HEK293 (cell line): ENCODE measurements around the gene KCNAB1.

ENCODE experiments used
- CTCF ChIA-PET: fragments of 350-600 bp; formaldehyde crosslinking; extraction: SDS; loops from one replicate; lab custom pipeline; 2021; ENCODE audit warnings: antibody characterized with exemption; lab: Yijun Ruan, JAX
- POLR2A ChIA-PET: fragments of 300-600 bp; formaldehyde crosslinking; extraction: SDS; loops from one replicate; lab custom pipeline; 2020; ENCODE audit warnings: antibody characterized with exemption, inconsistent platforms; lab: Yijun Ruan, JAX
- H3K27ac ChIP-seq: fragments of 200-500 bp; sonication (Bioruptor generic); 2 replicates; pipeline ENCODE4 v1.5.1; 2014; ENCODE audit warnings: low read depth, low read length, control low read depth, inconsistent platforms; ENCODE audit errors: extremely low read depth
- H3K36me3 ChIP-seq, 2 experiments: fragments of 200-500 bp in 1 of 2; sonication (Bioruptor generic) in 1 of 2; 1 replicate in 1 of 2; 2 replicates in 1 of 2; pipeline ENCODE4 v1.5.1; 2014 to 2017; ENCODE audit warnings: inconsistent platforms in 2 of 2, low read length in 2 of 2; ENCODE audit not compliant: control insufficient read depth in 2 of 2, insufficient read depth in 1 of 2
- H3K4me1 ChIP-seq: fragments of 200-500 bp; sonication (Bioruptor generic); 2 replicates; pipeline ENCODE4 v1.5.1; 2014; ENCODE audit warnings: mild to moderate bottlenecking, low read length, inconsistent platforms; ENCODE audit not compliant: control insufficient read depth, insufficient read depth
- H3K4me3 ChIP-seq: 2 replicates; pipeline ENCODE4 v1.5.1; 2011; ENCODE audit warnings: low read depth, mild to moderate bottlenecking, control low read depth, low read length, moderate library complexity
- H3K9me3 ChIP-seq: fragments of 200-500 bp; sonication (Bioruptor generic); 2 replicates; pipeline ENCODE4 v1.5.1; 2014; ENCODE audit warnings: low read depth, low read length, inconsistent platforms; ENCODE audit not compliant: control insufficient read depth, insufficient read depth
- ELK4 ChIP-seq: IDR thresholded peaks from 2 replicates; pipeline ENCODE4 v1.6.1; 2011; ENCODE audit warnings: mild to moderate bottlenecking, low read depth, low read length, borderline replicate concordance
- FEZF1 ChIP-seq: fragments of 450-650 bp; formaldehyde crosslinking; IDR thresholded peaks from 2 replicates; pipeline ENCODE4 v1.5.1; 2016; ENCODE audit warnings: missing biosample characterization, missing genetic modification characterization
- ZNF362 ChIP-seq: fragments of 450-650 bp; formaldehyde crosslinking; IDR thresholded peaks from 2 replicates; pipeline ENCODE4 v1.5.1; 2016; ENCODE audit warnings: missing biosample characterization, missing genetic modification characterization
- ZNF529 ChIP-seq: fragments of 450-650 bp; formaldehyde crosslinking; IDR thresholded peaks from 2 replicates; pipeline ENCODE4 v1.5.1; 2017; ENCODE audit warnings: missing genetic modification characterization, missing biosample characterization; ENCODE audit not compliant: insufficient replicate concordance
- ZNF600 ChIP-seq: fragments of 450-650 bp; formaldehyde crosslinking; IDR thresholded peaks from 2 replicates; pipeline ENCODE4 v1.5.1; 2016; ENCODE audit warnings: missing biosample characterization, missing genetic modification characterization
- ZNF747 ChIP-seq: fragments of 450-650 bp; formaldehyde crosslinking; IDR thresholded peaks from 2 replicates; pipeline ENCODE4 v1.5.1; 2016; ENCODE audit warnings: missing biosample characterization, missing genetic modification characterization
- ZNF76 ChIP-seq: fragments of 450-650 bp; formaldehyde crosslinking; IDR thresholded peaks from 2 replicates; pipeline ENCODE4; 2016; ENCODE audit warnings: low read depth, missing biosample characterization, missing genetic modification characterization, borderline replicate concordance
- ZNF843 ChIP-seq: fragments of 450-650 bp; formaldehyde crosslinking; IDR thresholded peaks from 2 replicates; pipeline ENCODE4 v1.5.1; 2016; ENCODE audit warnings: missing biosample characterization, missing genetic modification characterization
- ZSCAN16 ChIP-seq: fragments of 450-650 bp; formaldehyde crosslinking; IDR thresholded peaks from 2 replicates; pipeline ENCODE4 v1.5.1; 2016; ENCODE audit warnings: missing biosample characterization, missing genetic modification characterization
- TF ChIP-seq, protein P1 (sequence below): fragments of 450-650 bp; IDR thresholded peaks from 2 replicates; pipeline ENCODE4 v1.5.1; 2018; ENCODE audit warnings: missing biosample characterization, missing genetic modification characterization
- TF ChIP-seq, protein P2 (sequence below): fragments of 450-650 bp; formaldehyde crosslinking; IDR thresholded peaks from 2 replicates; pipeline ENCODE4 v1.5.1; 2016; ENCODE audit warnings: missing biosample characterization, missing genetic modification characterization
- TF ChIP-seq, protein P3 (sequence below): fragments of 450-650 bp; formaldehyde crosslinking; IDR thresholded peaks from 2 replicates; pipeline ENCODE4 v1.5.1; 2016; ENCODE audit warnings: missing biosample characterization, missing genetic modification characterization
- TF ChIP-seq, protein P4 (sequence below): fragments of 450-650 bp; formaldehyde crosslinking; IDR thresholded peaks from 2 replicates; pipeline ENCODE4; 2016; ENCODE audit warnings: missing biosample characterization, missing genetic modification characterization

Gene KCNAB1

GRCh38 chr3:156216216-156216615, 95.8 kb downstream of the KCNAB1 start:
- POLR2A ChIA-PET: no interaction called here
- H3K36me3 ChIP-seq: no peaks in the 10 kb centered on the region
- H3K9me3 ChIP-seq: no peaks in the 10 kb centered on the region
- CTCF ChIA-PET: no interaction called here
- no peaks in the 10 kb centered on the region for H3K4me1 ChIP-seq
- TF ChIP-seq, protein P1, sequence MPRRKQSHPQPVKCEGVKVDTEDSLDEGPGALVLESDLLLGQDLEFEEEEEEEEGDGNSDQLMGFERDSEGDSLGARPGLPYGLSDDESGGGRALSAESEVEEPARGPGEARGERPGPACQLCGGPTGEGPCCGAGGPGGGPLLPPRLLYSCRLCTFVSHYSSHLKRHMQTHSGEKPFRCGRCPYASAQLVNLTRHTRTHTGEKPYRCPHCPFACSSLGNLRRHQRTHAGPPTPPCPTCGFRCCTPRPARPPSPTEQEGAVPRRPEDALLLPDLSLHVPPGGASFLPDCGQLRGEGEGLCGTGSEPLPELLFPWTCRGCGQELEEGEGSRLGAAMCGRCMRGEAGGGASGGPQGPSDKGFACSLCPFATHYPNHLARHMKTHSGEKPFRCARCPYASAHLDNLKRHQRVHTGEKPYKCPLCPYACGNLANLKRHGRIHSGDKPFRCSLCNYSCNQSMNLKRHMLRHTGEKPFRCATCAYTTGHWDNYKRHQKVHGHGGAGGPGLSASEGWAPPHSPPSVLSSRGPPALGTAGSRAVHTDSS (tag by site-specific recombination): no peak
- no peak for TF ChIP-seq ZNF747 (tag by site-specific recombination)
- TF ChIP-seq, protein P2, sequence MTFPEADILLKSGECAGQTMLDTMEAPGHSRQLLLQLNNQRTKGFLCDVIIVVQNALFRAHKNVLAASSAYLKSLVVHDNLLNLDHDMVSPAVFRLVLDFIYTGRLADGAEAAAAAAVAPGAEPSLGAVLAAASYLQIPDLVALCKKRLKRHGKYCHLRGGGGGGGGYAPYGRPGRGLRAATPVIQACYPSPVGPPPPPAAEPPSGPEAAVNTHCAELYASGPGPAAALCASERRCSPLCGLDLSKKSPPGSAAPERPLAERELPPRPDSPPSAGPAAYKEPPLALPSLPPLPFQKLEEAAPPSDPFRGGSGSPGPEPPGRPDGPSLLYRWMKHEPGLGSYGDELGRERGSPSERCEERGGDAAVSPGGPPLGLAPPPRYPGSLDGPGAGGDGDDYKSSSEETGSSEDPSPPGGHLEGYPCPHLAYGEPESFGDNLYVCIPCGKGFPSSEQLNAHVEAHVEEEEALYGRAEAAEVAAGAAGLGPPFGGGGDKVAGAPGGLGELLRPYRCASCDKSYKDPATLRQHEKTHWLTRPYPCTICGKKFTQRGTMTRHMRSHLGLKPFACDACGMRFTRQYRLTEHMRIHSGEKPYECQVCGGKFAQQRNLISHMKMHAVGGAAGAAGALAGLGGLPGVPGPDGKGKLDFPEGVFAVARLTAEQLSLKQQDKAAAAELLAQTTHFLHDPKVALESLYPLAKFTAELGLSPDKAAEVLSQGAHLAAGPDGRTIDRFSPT (tag by site-specific recombination): no peak
- no peak for TF ChIP-seq ZNF529 (tag by site-specific recombination)
- TF ChIP-seq FEZF1: no peak
- no peak for TF ChIP-seq ZNF600
- TF ChIP-seq ZNF843 (tag by site-specific recombination): no peak
- TF ChIP-seq, all 188 proteins: peak for 0
- Histone ChIP-seq H3K4me3 (no peak overlapping the region), H3K27ac (no peak overlapping the region)

- CTCF ChIA-PET: interaction anchor here (0.6 kb wide), 1 partner anchor 864 kb away, joined by 3 read pairs; no protein-coding TSS in a partner anchor
- Histone ChIP-seq H3K9me3 (no peaks in the 10 kb centered on the region), H3K4me1 (no peaks in the 10 kb centered on the region), H3K36me3 (no peaks in the 10 kb centered on the region), H3K27ac (no peak overlapping the region), H3K4me3 (no peak overlapping the region)
- TF ChIP-seq ZNF76 (tag by site-specific recombination) (no peak), ELK4 (no peak), ZSCAN16 (tag by site-specific recombination) (no peak), ZNF362 (tag by site-specific recombination) (no peak)
- TF ChIP-seq, protein P3, sequence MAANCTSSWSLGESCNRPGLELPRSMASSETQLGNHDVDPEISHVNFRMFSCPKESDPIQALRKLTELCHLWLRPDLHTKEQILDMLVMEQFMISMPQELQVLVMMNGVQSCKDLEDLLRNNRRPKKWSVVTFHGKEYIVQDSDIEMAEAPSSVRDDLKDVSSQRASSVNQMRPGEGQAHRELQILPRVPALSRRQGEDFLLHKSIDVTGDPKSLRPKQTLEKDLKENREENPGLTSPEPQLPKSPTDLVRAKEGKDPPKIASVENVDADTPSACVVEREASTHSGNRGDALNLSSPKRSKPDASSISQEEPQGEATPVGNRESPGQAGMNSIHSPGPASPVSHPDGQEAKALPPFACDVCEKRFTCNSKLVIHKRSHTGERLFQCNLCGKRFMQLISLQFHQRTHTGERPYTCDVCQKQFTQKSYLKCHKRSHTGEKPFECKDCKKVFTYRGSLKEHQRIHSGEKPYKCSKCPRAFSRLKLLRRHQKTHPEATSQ (tag by site-specific recombination): no peak
- TF ChIP-seq, protein P4, sequence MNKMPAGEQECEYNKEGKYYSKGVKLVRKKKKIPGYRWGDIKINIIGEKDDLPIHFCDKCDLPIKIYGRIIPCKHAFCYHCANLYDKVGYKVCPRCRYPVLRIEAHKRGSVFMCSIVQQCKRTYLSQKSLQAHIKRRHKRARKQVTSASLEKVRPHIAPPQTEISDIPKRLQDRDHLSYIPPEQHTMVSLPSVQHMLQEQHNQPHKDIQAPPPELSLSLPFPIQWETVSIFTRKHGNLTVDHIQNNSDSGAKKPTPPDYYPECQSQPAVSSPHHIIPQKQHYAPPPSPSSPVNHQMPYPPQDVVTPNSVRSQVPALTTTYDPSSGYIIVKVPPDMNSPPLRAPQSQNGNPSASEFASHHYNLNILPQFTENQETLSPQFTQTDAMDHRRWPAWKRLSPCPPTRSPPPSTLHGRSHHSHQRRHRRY (tag by site-specific recombination): no peak
- POLR2A ChIA-PET: interaction anchor here (0.6 kb wide), 1 partner anchor 45 kb away, joined by 4 read pairs; no protein-coding TSS in a partner anchor
These were observed 96.5 kb downstream of the KCNAB1 start for GRCh38 chr3:156216852-156217251.
